Retinal pigment epithelial cell (primary cell): ENCODE measurements around the gene IQGAP2.

Experiments
- DNase-seq: peaks from one replicate; pipeline ENCODE4 v3.0.0-alpha.2; 2010; ENCODE audit warnings: low read depth
- H3K4me3 ChIP-seq: 2 replicates; pipeline ENCODE4 v1.5.1; 2011; ENCODE audit warnings: mild to moderate bottlenecking, low read length, control low read depth, moderate library complexity
- TF ChIP-seq, protein P1 (sequence below): conservative IDR thresholded peaks from 2 replicates; pipeline ENCODE4 v1.5.1; 2011; ENCODE audit warnings: low read depth, low read length, control low read depth, inconsistent platforms

IQGAP2 gene

DNA sequence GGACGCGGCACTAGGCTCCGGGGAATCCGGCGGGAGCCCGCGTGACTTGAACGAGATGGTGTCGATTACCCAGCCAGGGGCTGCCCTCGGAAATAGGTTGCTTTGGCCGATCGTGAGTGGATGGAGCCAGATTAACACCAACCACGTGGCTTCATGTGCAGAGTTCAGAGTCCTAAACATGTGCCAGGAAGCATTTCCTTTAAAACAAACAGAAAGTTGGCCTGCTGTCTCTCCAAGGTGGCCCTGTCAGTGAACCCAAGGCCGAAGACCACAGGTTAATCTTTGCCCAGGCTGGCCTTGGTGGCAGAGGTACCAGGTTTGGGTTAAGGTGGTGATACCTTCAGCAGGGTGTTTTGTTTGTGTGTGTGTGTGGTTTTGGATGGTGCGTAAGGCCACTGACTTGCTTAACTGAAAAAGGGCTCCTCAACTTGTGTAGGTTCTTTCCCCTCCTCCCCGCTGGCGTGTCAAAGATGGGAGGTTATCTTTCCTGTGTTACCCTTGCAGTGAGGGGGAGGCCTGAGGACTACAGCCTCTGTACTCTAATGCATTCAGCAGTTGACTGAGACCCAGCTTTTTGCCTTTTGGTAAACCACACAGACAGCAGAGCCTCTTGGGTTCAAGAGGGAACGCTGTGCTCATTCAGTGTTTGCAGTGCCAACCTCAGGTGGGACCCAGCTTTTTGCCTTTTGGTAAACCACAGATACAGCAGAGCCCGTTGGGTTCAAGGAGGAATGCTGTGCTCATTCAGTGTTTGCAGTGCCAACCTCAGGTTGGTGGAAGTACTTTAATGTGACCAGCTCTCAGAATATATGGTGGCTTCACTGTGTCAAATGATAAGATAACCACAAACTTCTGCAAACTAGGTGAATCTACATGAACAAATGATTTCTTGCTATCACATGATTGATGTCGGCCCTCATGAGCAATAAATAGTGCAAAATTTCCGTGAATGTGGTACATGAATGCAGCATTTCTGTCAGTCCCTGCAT lies 1.4 kb downstream of the IQGAP2 start:
- TF ChIP-seq, protein P1, sequence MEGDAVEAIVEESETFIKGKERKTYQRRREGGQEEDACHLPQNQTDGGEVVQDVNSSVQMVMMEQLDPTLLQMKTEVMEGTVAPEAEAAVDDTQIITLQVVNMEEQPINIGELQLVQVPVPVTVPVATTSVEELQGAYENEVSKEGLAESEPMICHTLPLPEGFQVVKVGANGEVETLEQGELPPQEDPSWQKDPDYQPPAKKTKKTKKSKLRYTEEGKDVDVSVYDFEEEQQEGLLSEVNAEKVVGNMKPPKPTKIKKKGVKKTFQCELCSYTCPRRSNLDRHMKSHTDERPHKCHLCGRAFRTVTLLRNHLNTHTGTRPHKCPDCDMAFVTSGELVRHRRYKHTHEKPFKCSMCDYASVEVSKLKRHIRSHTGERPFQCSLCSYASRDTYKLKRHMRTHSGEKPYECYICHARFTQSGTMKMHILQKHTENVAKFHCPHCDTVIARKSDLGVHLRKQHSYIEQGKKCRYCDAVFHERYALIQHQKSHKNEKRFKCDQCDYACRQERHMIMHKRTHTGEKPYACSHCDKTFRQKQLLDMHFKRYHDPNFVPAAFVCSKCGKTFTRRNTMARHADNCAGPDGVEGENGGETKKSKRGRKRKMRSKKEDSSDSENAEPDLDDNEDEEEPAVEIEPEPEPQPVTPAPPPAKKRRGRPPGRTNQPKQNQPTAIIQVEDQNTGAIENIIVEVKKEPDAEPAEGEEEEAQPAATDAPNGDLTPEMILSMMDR: no peak
- H3K4me3 ChIP-seq: peak overlapping the region; percentile 56
- DNase-seq: no peak

DNA sequence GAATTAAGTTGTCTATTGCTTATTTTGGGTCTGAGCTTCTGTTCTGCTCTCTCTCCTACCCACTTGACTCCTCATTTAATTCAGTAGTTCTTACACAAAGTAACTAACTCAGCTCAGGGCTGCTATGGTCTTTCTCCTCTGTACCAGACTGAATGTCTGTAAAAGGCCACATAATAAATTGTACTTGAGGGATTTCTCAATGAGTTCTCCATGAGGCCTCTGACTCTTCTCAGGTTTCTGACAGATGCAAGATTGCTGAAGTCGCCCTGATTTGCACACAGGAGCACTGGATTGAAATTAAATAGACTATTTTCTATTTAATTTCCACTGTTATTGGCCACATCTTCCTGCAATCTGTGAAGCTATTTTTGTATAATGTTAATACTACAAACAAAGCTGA lies 2.9 kb downstream of the IQGAP2 start:
- no peak for DNase-seq
- H3K4me3 ChIP-seq: no peak overlapping the region
- TF ChIP-seq, protein P1: no peak

DNA sequence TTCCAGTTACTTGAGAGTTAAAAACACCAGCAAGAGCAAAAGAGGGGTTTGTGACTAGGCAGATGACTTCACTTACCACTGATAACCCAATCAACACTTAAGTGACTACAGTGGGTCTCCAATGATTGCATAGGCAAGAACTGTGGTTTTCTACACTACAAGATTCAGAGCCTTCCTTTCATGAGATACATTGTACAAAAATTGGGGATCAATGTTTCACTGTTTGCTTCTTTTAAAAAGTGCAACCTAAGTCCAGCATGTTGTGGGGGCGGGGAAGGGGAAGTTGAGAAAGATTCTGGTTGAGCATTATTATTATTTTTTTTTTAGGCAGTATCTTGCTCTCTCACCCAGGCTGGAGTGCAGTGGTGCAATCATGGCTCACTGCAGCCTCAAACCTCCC lies 3.6 kb downstream of the IQGAP2 start:
- no peak for DNase-seq
- H3K4me3 ChIP-seq: no peak overlapping the region
- TF ChIP-seq, protein P1: no peak

DNA sequence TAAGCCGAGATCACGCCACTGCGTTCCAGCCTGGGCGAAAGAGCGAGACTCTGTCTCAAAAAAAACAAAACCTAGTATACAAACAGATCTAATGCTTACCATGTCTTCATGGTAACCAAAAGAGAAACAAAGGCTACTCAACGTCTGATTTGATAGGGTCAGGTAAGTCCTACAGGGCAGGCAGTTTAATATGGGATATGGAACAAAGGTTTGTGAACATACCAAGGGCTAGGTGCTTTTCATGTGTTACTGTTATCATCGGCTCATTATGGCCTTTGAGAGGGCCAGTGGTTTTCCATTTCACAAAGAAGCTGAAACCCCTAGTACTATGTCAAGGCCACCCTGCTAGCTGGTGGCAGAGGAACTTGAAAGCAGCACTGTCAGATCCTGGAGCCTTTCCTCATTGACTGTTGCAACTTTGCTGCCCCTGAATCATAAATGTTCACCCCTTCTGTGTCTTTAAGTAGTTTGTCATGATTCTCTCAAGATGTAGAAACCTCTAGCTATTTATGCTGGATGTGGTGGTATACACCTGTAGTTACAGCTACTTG lies 5.1 kb downstream of the IQGAP2 start:
- no peak for DNase-seq
- no peak overlapping the region for H3K4me3 ChIP-seq
- TF ChIP-seq, protein P1: no peak

- no peak for DNase-seq
- no peak overlapping the region for H3K4me3 ChIP-seq
- TF ChIP-seq, protein P1: no peak
Measured at GRCh38 chr5:76412511-76412910, 9.4 kb downstream of the IQGAP2 start.

DNA sequence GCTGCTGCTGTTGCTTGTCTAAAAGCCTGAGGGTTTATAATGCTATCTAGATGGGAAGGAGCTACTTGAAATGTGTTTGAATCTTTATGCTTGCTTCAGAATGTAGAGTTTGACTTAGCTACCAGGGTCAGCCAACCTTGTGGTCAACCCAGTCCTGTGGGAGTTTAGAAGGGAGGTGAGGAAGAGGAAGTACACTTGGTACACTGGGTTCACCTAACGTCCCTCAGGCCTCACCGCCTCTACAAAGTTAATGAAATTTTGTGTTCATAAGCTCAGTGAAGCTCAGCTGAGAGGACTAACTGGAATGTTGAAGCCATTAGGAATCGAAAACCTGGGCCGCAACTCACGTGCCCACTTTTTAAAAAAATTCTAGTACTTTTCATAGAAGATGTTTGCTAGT lies 10.7 kb downstream of the IQGAP2 start:
- TF ChIP-seq, protein P1: no peak

More for the DNA sequence above, 10.7 kb downstream of the IQGAP2 start:
- no peak for DNase-seq
- no peak overlapping the region for H3K4me3 ChIP-seq
